ENCODE data around the gene CRYGS.

GRCh38 chr3:186590580-186591295 is 46.6 kb upstream of the CRYGS start:
- TF ChIP-seq EP300 (IDR thresholded peaks at IDR 0.05): no peak
- TF ChIP-seq POLR2A (IDR thresholded peaks at IDR 0.05): no peak

All from gastroesophageal sphincter (tissue), 2 donors.